HCT116 (cell line): Measurements from ENCODE around the gene PPP2CA. TPM values are rescaled to one million over a fixed set of nuclear protein-coding genes. Genes with fewer than 3 reads are reported as not detected.
A peak's percentile ranks its signal among the peaks of the same experiment; 100 is the strongest.

Experiments used
- ATAC-seq: fragments of 200-7000 bp; cut with Tn5 transposase; 2 replicates; pipeline ENCODE4 v1.9.1; 2020; ENCODE audit warnings: mild to moderate bottlenecking, moderate library complexity
- BruUV-seq: library from RNA; stranded (reverse); fragments of 400-500 nt; replicated peaks from 2 replicates; lab custom pipeline; 2021; lab: Mats Ljungman, UMichigan
- CTCF ChIA-PET: fragments of 300-600 bp; sonication (Branson Sonifier 250); formaldehyde crosslinking; loops from one replicate; lab custom pipeline; 2021; ENCODE audit warnings: antibody characterized with exemption; lab: Charles Lee
- POLR2A ChIA-PET: fragments of 300-600, 350-600 bp; sonication (Branson Sonifier 250); formaldehyde crosslinking; loops from one replicate; lab custom pipeline; 2021; ENCODE audit warnings: antibody characterized with exemption; lab: Charles Lee
- RAD21 ChIA-PET, 2 experiments: fragments of 300-600 bp; sonication (Branson Sonifier 250); formaldehyde crosslinking; loops; one replicate each; lab custom pipeline; 2023; ENCODE audit warnings: low total read pairs in 2 of 2; ENCODE audit not compliant: uncharacterized antibody in 2 of 2, unreplicated experiment in 2 of 2, low non-redundant PET in 1 of 2; lab: Charles Lee
- DNase-seq: peaks from one replicate; pipeline ENCODE4 v3.0.0-alpha.2; 2010; ENCODE audit warnings: low read depth, low spot score
- H2AFZ ChIP-seq: fragments of 200-600 bp; shearing (Covaris generic), sonication (generic); 2 replicates; pipeline ENCODE4 v1.6.1; 2017; ENCODE audit warnings: low read depth, mixed run types, mixed read lengths, antibody characterized with exemption, low read length; ENCODE audit not compliant: poor library complexity, severe bottlenecking
- H3K27ac ChIP-seq: 2 replicates; pipeline ENCODE4 v1.5.1; 2012; ENCODE audit warnings: low read depth, low read length
- H3K27me3 ChIP-seq: fragments of 200-600 bp; sonication (generic); 2 replicates; pipeline ENCODE4 v1.6.1; 2016; ENCODE audit warnings: mixed run types, low read length, mixed read lengths; ENCODE audit not compliant: insufficient read depth
- H3K36me3 ChIP-seq, 2 experiments: fragments of 200-500 bp in 1 of 2; fragments of 200-600 bp in 1 of 2; sonication (Bioruptor generic) in 1 of 2; sonication (generic) in 1 of 2; 2 replicates each; pipeline versions ENCODE4 v1.5.1 to v1.6.1; 2014 to 2016; ENCODE audit warnings: low read length in 2 of 2, inconsistent platforms in 1 of 2, mixed read lengths in 1 of 2, mixed run types in 1 of 2; ENCODE audit not compliant: insufficient read depth in 2 of 2, control insufficient read depth in 1 of 2
- H3K4me1 ChIP-seq, 2 experiments: fragments of 200-600 bp in 1 of 2; sonication (generic) in 1 of 2; 2 replicates each; pipeline versions ENCODE4 v1.5.1 to v1.6.1; 2012 to 2017; ENCODE audit warnings: low read length in 2 of 2, inconsistent platforms in 1 of 2, mild to moderate bottlenecking in 1 of 2, mixed read lengths in 1 of 2, mixed run types in 1 of 2, moderate library complexity in 1 of 2; ENCODE audit not compliant: insufficient read depth in 2 of 2, control insufficient read depth in 1 of 2
- H3K4me2 ChIP-seq: fragments of 200-600 bp; sonication (generic); 2 replicates; pipeline ENCODE4 v1.6.1; 2017; ENCODE audit warnings: mixed run types, low read length, mixed read lengths
- H3K4me3 ChIP-seq, 2 experiments: fragments of 200-600 bp in 1 of 2; sonication (generic) in 1 of 2; replicated peaks in 1 of 2; 2 replicates each; pipeline ENCODE4 v1.5.1; 2011 to 2016; ENCODE audit warnings: low read length in 2 of 2, control low read depth in 1 of 2, low read depth in 1 of 2, mild to moderate bottlenecking in 1 of 2, mixed read lengths in 1 of 2, mixed run types in 1 of 2
- H3K79me2 ChIP-seq: fragments of 200-600 bp; sonication (generic); 2 replicates; pipeline ENCODE4 v1.6.1; 2017; ENCODE audit warnings: mild to moderate bottlenecking, mixed run types, low read length, moderate library complexity, mixed read lengths; ENCODE audit not compliant: insufficient read depth
- H3K9ac ChIP-seq: fragments of 200-600 bp; sonication (generic); 2 replicates; pipeline ENCODE4 v1.6.1; 2016; ENCODE audit warnings: low read length, mixed read lengths
- H3K9me2 ChIP-seq: fragments of 200-600 bp; sonication (generic), shearing (Covaris generic); 2 replicates; pipeline ENCODE4 v1.6.1; 2017; ENCODE audit warnings: mixed run types, mild to moderate bottlenecking, moderate library complexity; ENCODE audit not compliant: insufficient read depth
- H3K9me3 ChIP-seq, 2 experiments: fragments of 200-500 bp in 1 of 2; fragments of 200-600 bp in 1 of 2; sonication (Bioruptor generic) in 1 of 2; sonication (generic) in 1 of 2; 2 replicates each; pipeline ENCODE4 v1.6.1; 2014 to 2017; ENCODE audit warnings: low read length in 2 of 2, mixed read lengths in 2 of 2, inconsistent platforms in 1 of 2, low read depth in 1 of 2, mild to moderate bottlenecking in 1 of 2, mixed run types in 1 of 2, moderate library complexity in 1 of 2; ENCODE audit not compliant: control insufficient read depth in 1 of 2, insufficient read depth in 1 of 2
- H4K20me1 ChIP-seq: fragments of 200-600 bp; sonication (generic), shearing (Covaris generic); 2 replicates; pipeline ENCODE4 v1.6.1; 2017; ENCODE audit warnings: mixed run types, mild to moderate bottlenecking, moderate library complexity; ENCODE audit not compliant: insufficient read depth
- FOSL1 ChIP-seq: IDR thresholded peaks from 2 replicates; pipeline ENCODE4 v1.6.1; 2012; ENCODE audit warnings: low read depth
- JUND ChIP-seq: IDR thresholded peaks from 2 replicates; pipeline ENCODE4 v1.6.1; 2012
- POLR2A ChIP-seq: IDR thresholded peaks from 2 replicates; pipeline ENCODE4 v1.7.0; 2011; ENCODE audit warnings: borderline replicate concordance; ENCODE audit not compliant: insufficient read depth, insufficient read length; ENCODE audit errors: extremely low read depth
- POLR2AphosphoS5 ChIP-seq: IDR thresholded peaks from 2 replicates; pipeline ENCODE4 v1.6.1; 2011; ENCODE audit warnings: mild to moderate bottlenecking, low read depth, low read length, moderate library complexity
- intact Hi-C: fragments of 100-400 bp; cut with micrococcal nuclease; formaldehyde crosslinking; loops from 2 replicates; pipeline ENCODE4 v1.10.0; 2022
- total RNA-seq: library from RNA; stranded (reverse); gene quantifications from one replicate; pipeline ENCODE4 v1.2.1, GENCODE V29; 2021; ENCODE audit not compliant: unreplicated experiment

Gene PPP2CA
- total RNA-seq, 1 experiment from 2014 or later = 167 TPM

- TF ChIP-seq FOSL1 = peak; percentile 71
- no peak for TF ChIP-seq POLR2A
- peak; percentile 78 for TF ChIP-seq JUND
- no peak for TF ChIP-seq POLR2AphosphoS5
- ChIA-PET CTCF (interaction anchor here (1.5 to 1.6 kb wide), 2 partner anchors 44 to 342 kb away, joined by 4 to 6 read pairs; no protein-coding TSS in a partner anchor), RAD21 (no interaction called here), POLR2A (interaction anchor here (0.9 to 1.4 kb wide), 3 partner anchors 9 to 19 kb away, joined by 3 to 7 read pairs (median 3); partner anchors contain the start of gene PPP2CA)
- no peaks in the 10 kb centered on the region for H3K9me2 ChIP-seq
- H3K4me2 ChIP-seq = peak overlapping the region; percentile 91
- no peaks in the 10 kb centered on the region for H3K9me3 ChIP-seq
- DNase-seq (no peak), ATAC-seq (peak; percentile 72)
- peak overlapping the region; percentile 4 to 55; a peak in 3 of 4 replicates for H3K4me3 ChIP-seq
- H3K79me2 ChIP-seq = no peaks in the 10 kb centered on the region
- no TSS peak for BruUV-seq
- H3K27me3 ChIP-seq = no peaks in the 10 kb centered on the region
- no peaks in the 10 kb centered on the region for H4K20me1 ChIP-seq
- H3K9ac ChIP-seq = peak overlapping the region; percentile 49
- no peaks in the 10 kb centered on the region for H3K36me3 ChIP-seq
- peak overlapping the region; percentile 98 for H2AFZ ChIP-seq
- intact Hi-C loops = no loop called here
- peak overlapping the region; percentile 46 for H3K27ac ChIP-seq
- H3K4me1 ChIP-seq = peaks cover 23 to 44% of the 10 kb centered on the region in 2 experiments
Measured at GRCh38 chr5:134245101-134245604, 19.3 kb upstream of the PPP2CA start.

GRCh38 chr5:134242146-134242545, 16.3 kb upstream of the PPP2CA start:
- intact Hi-C loops = no loop called here
- BruUV-seq = no TSS peak
- Histone ChIP-seq H3K9me3 (no peaks in the 10 kb centered on the region), H2AFZ (no peak overlapping the region), H3K27ac (no peak overlapping the region), H3K27me3 (no peaks in the 10 kb centered on the region), H3K4me3 (no peak overlapping the region), H3K4me2 (no peak overlapping the region), H3K4me1 (peaks cover 16 to 28% of the 10 kb centered on the region in 2 experiments), H3K79me2 (no peaks in the 10 kb centered on the region), H3K36me3 (no peaks in the 10 kb centered on the region), H4K20me1 (no peaks in the 10 kb centered on the region), H3K9ac (no peak overlapping the region), H3K9me2 (no peaks in the 10 kb centered on the region)
- ChIA-PET POLR2A (interaction anchor here (0.9 kb wide), 1 partner anchor 16 kb away, joined by 3 read pairs; the partner anchor contains the start of gene PPP2CA), CTCF (no interaction called here), RAD21 (no interaction called here)
- no peak for DNase-seq
- TF ChIP-seq JUND = no peak
- ATAC-seq = no peak
